Testis (tissue), 3 donors: ENCODE data around the gene MEIS3. TPM values are rescaled to one million over a fixed set of nuclear protein-coding genes. Genes with fewer than 3 reads are reported as not detected.
"Not testable (repeated sequence)": the region's sequence is repeated elsewhere in the genome, so short reads cannot be mapped to it uniquely, and the experiment has no call there.

Experiments used
- DNase-seq: peaks from one replicate; pipeline ENCODE4 v3.0.0-alpha.2; 2019
- H3K27ac ChIP-seq, 2 donors: fragments of 200-600 bp; sonication (generic); one replicate each; pipeline ENCODE4 v1.5.1; 2019
- H3K27me3 ChIP-seq: fragments of 200-600 bp; sonication (generic); one replicate; pipeline ENCODE4 v1.5.1; 2019
- H3K36me3 ChIP-seq: fragments of 200-600 bp; sonication (generic); one replicate; pipeline ENCODE4 v1.5.1; 2017; ENCODE audit warnings: low read depth; ENCODE audit errors: missing control alignments
- H3K4me1 ChIP-seq: fragments of 200-600 bp; sonication (generic); one replicate; pipeline ENCODE4 v1.5.1; 2019
- H3K4me3 ChIP-seq, 2 donors: fragments of 200-600 bp; sonication (generic); one replicate each; pipeline ENCODE4 v1.5.1; 2017 to 2019
- H3K9me3 ChIP-seq: fragments of 200-600 bp; sonication (generic); one replicate; pipeline ENCODE4 v1.5.1; 2017
- CTCF ChIP-seq, 3 experiments: fragments of 450-650 bp in 2 of 3; fragments of 200-600 bp in 1 of 3; sonication (generic) in 1 of 3; IDR thresholded peaks; one replicate each; pipeline ENCODE4 v1.5.1; 2016 to 2019; ENCODE audit warnings: antibody characterized with exemption in 3 of 3, mild to moderate bottlenecking in 2 of 3, moderate library complexity in 1 of 3
- POLR2A ChIP-seq: fragments of 450-650 bp; IDR thresholded peaks from one replicate; pipeline ENCODE4 v1.6.1; 2017; ENCODE audit warnings: antibody characterized with exemption, mild to moderate bottlenecking, moderate library complexity
- WGBS, 2 donors: methylation state at CpG; one replicate each; pipeline ENCODE4 v1.1.5; 2018; 5-methylcytosine and 5-hydroxymethylcytosine counted together
- intact Hi-C: fragments of 100-400 bp; cut with DNase I; formaldehyde crosslinking; loops from one replicate; pipeline ENCODE4 v1.15.1; 2023; ENCODE audit warnings: low total_unique reads
- polyA plus RNA-seq: library from polyadenylated mRNA; stranded (reverse); fragments of 350-450 nt; fragmentation: Illumina TruSeq; extraction: RNeasy Lipid Tissue Mini Kit (QIAGEN cat#74804); gene quantifications from one replicate; pipeline ENCODE4 v1.2.3, GENCODE V29; 2014; ENCODE audit warnings: low read depth, low replicate concordance; ENCODE audit not compliant: insufficient read depth
- total RNA-seq, 2 donors: library from RNA; depleted of rRNA; stranded (reverse); fragments of >200 nt; gene quantifications; one replicate each; pipeline ENCODE4 v1.2.3, GENCODE V29; 2016

Gene MEIS3
- total and polyA plus RNA-seq, 3 donors from 2014 or later: 12.5 to 21.3 (median 17.4) TPM

- H3K4me3 ChIP-seq: no peak overlapping the region
- no peaks in the 10 kb centered on the region for H3K9me3 ChIP-seq
- WGBS, 2 donors: 86 to 92% methylated on average over 21 of the region's 21 CpGs
- H3K4me1 ChIP-seq: no peaks in the 10 kb centered on the region
- H3K36me3 ChIP-seq: no peaks in the 10 kb centered on the region
- H3K27ac ChIP-seq: no peak overlapping the region
- no peaks in the 10 kb centered on the region for H3K27me3 ChIP-seq
- DNase-seq: no peak
- TF ChIP-seq CTCF (IDR thresholded peaks at IDR 0.05) (no peak), POLR2A (no peak)
- intact Hi-C loops: no loop called here
These were observed 3.2 kb downstream of the MEIS3 start for GRCh38 chr19:47415953-47416642.

GRCh38 chr19:47414469-47414868 lies 4.9 kb downstream of the MEIS3 start:
- Histone ChIP-seq H3K9me3 (no peaks in the 10 kb centered on the region), H3K27me3 (no peaks in the 10 kb centered on the region), H3K36me3 (no peaks in the 10 kb centered on the region), H3K27ac (no peak overlapping the region), H3K4me3 (no peak overlapping the region), H3K4me1 (no peaks in the 10 kb centered on the region)
- no peak for DNase-seq
- intact Hi-C loops: no loop called here
- no peak for TF ChIP-seq POLR2A
- no peak for TF ChIP-seq CTCF (IDR thresholded peaks at IDR 0.05)
- 73 to 86% methylated on average over 9 to 21 of the region's 21 CpGs for WGBS, 2 donors

- Histone ChIP-seq H3K27ac (no peak overlapping the region), H3K4me3 (no peak overlapping the region), H3K9me3 (no peaks in the 10 kb centered on the region), H3K4me1 (no peaks in the 10 kb centered on the region), H3K36me3 (no peaks in the 10 kb centered on the region), H3K27me3 (no peaks in the 10 kb centered on the region)
- TF ChIP-seq CTCF (IDR thresholded peaks at IDR 0.05) (no peak), POLR2A (no peak)
- intact Hi-C loops: no loop called here
- 94 to 100% methylated on average over 3 to 16 of the region's 16 CpGs for WGBS, 2 donors
- DNase-seq: no peak
These were observed 5.4 kb downstream of the MEIS3 start for GRCh38 chr19:47413941-47414340.

- H3K4me1 ChIP-seq, H3K9me3 ChIP-seq, intact Hi-C loops, H3K4me3 ChIP-seq, H3K27me3 ChIP-seq, H3K27ac ChIP-seq, H3K36me3 ChIP-seq, DNase-seq: not testable (repeated sequence)
- 78 to 81% methylated on average over 9 of the region's 9 CpGs for WGBS, 2 donors
These were observed 7.6 kb downstream of the MEIS3 start for GRCh38 chr19:47411696-47412095.

GRCh38 chr19:47411101-47411500 lies 8.2 kb downstream of the MEIS3 start:
- Histone ChIP-seq H3K27me3 (no peaks in the 10 kb centered on the region), H3K36me3 (no peaks in the 10 kb centered on the region), H3K4me1 (no peaks in the 10 kb centered on the region), H3K27ac (no peak overlapping the region), H3K4me3 (no peak overlapping the region), H3K9me3 (no peaks in the 10 kb centered on the region)
- intact Hi-C loops: no loop called here
- WGBS, 2 donors: 84 to 91% methylated on average over 8 of the region's 8 CpGs
- DNase-seq: no peak
- TF ChIP-seq POLR2A: no peak
- TF ChIP-seq CTCF (IDR thresholded peaks at IDR 0.05): no peak
